Measurements from ENCODE around the gene GALNTL6.

Gene GALNTL6

DNA sequence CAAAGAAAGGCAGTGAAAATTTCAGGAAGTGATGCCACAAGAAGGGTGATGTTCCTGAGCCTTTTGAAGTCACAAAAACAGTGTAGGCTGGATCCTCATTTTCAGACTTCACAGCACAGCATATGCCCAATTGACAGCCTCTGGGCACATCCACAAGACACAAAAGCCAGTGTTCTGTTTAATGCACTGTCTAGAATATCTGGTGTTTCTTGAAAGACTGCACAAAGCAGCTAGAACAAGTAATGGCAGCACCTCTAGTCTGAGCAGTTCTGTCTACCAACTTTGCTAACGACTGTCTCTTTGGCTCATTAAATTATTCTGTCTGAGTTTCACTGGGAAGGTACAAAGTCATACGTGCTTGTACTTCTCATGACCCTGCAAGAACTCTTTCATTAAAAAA lies 938.3 kb downstream of the GALNTL6 start:
- TF ChIP-seq, protein P1, sequence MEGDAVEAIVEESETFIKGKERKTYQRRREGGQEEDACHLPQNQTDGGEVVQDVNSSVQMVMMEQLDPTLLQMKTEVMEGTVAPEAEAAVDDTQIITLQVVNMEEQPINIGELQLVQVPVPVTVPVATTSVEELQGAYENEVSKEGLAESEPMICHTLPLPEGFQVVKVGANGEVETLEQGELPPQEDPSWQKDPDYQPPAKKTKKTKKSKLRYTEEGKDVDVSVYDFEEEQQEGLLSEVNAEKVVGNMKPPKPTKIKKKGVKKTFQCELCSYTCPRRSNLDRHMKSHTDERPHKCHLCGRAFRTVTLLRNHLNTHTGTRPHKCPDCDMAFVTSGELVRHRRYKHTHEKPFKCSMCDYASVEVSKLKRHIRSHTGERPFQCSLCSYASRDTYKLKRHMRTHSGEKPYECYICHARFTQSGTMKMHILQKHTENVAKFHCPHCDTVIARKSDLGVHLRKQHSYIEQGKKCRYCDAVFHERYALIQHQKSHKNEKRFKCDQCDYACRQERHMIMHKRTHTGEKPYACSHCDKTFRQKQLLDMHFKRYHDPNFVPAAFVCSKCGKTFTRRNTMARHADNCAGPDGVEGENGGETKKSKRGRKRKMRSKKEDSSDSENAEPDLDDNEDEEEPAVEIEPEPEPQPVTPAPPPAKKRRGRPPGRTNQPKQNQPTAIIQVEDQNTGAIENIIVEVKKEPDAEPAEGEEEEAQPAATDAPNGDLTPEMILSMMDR (conservative IDR thresholded peaks at IDR 0.05; ENCODE audit: low read depth, low read length), result no peak
- DNase-seq (ENCODE audit: low read depth), result no peak
- no peak overlapping the region for H3K4me3 ChIP-seq (ENCODE audit: low read length)

DNA sequence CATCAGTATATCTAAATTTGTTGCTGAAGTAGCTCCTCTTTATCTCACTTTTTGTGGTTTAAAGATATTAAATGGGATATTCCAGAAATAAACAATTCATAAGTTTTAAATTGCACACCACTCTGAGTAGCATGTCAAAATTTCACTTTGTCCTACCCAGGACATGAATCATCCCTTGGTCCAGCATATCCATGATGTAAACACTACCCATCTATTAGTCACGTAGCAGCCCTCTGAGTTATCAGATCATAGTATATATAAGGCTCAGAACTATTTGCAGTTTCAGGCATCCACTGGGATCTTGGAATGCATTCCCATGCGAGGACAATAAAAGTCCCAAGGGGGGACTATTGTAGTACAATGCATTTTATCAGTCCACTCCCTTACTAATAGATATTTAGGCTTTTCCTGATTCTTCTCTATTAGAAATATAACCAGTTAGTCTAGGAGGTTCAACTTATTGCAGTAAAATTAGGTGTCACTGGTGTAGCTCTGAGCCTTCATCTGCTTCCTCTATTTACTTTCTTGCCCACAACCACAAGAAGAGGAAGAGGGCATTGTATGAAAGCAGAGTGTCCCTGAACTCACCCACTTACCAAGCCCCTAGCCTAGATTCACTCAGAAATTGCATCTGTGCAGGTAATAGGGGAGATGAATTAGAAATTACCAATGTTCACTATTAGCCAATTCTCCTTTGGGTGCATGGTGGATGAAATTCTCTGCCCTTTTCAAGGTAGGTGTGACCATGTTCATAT lies 945.6 kb downstream of the GALNTL6 start:
- TF ChIP-seq, protein P1 (conservative IDR thresholded peaks at IDR 0.05; ENCODE audit: low read depth, low read length), result no peak
- H3K4me3 ChIP-seq (ENCODE audit: low read length), result no peak overlapping the region
- DNase-seq (ENCODE audit: low read depth), result no peak

DNA sequence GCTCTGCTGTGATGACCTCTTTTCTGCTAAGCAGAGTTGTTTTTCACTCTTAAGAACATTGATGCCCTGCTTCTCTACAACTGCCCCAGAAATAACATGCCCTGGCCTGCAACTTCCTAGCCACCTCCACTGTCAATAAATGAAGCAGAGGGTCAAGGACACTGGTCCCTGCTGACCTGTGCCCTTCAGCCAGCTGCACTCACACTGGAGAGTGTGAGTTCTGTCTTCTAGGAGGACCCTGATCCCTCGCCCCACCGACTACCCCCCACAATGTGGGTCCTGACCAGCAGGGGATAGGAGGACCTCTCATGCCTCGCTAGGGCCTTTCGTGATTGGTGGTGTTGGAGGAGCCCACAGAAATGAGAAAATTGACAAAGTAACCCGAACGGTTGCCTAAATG lies 947.3 kb downstream of the GALNTL6 start:
- TF ChIP-seq, protein P1 (conservative IDR thresholded peaks at IDR 0.05; ENCODE audit: low read depth, low read length), result no peak
- DNase-seq (ENCODE audit: low read depth), result no peak
- H3K4me3 ChIP-seq (ENCODE audit: low read length), result no peak overlapping the region

DNA sequence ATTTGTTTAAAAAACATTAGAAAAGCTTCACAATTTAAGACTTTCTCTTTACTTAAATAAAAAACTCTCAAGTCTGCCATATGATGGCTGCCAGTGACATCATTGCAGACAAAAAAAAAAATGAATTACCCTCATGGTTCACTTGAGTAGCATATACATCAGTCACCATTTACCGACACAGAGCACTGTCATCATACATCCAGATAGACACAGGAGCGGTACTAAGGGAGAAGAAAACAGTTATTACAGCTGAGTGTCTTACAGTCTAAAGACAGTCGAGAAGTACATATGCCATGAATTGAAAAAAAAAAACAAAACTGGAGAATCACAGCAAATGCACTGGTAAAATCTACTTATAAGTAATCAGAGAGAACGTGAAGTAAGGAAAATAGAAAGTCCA lies 949.7 kb downstream of the GALNTL6 start:
- H3K4me3 ChIP-seq (ENCODE audit: low read length), result no peak overlapping the region
- no peak for DNase-seq (ENCODE audit: low read depth)
- TF ChIP-seq, protein P1 (conservative IDR thresholded peaks at IDR 0.05; ENCODE audit: low read depth, low read length), result no peak

DNA sequence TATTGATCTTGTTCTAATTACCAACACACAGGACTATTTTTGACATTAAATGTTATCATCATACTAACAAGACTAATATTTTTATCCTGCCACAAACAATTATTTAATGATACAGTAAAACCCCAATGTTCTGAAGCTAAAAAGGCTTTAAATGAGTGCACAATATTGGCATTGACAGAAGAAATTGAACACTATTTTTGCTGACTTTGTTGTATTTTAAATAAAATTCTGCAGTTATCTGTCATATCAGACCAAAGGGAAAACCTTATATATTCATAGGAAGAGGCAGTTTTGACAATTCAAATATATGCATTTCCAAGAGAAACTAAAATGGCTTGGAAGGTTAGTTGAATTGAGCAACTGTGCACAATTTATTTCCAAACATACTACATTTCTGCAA lies 957.6 kb downstream of the GALNTL6 start:
- no peak overlapping the region for H3K4me3 ChIP-seq (ENCODE audit: low read length)
- TF ChIP-seq, protein P1 (conservative IDR thresholded peaks at IDR 0.05; ENCODE audit: low read depth, low read length), result no peak
- no peak for DNase-seq (ENCODE audit: low read depth)

DNA sequence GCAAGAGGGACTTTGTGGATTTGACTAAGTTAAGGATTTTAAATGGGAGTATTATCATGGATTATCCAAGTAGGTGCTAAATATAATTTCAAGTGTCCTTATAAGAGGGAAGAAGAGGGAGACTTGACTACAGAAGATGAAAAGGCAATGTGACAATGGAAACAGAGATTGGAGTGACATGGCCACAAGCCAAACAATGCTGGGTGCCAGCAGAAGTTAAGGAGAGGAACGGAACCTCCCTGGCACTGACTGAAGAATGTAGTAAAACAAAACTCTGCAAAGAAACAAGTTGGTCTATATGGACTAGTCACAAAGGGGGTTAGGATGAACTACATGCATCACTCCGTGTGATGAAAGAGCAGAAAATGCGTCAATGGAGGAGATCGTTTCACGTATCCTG lies 959.6 kb downstream of the GALNTL6 start:
- H3K4me3 ChIP-seq (ENCODE audit: low read length), result no peak overlapping the region
- TF ChIP-seq, protein P1 (conservative IDR thresholded peaks at IDR 0.05; ENCODE audit: low read depth, low read length), result no peak
- DNase-seq (ENCODE audit: low read depth), result no peak

DNA sequence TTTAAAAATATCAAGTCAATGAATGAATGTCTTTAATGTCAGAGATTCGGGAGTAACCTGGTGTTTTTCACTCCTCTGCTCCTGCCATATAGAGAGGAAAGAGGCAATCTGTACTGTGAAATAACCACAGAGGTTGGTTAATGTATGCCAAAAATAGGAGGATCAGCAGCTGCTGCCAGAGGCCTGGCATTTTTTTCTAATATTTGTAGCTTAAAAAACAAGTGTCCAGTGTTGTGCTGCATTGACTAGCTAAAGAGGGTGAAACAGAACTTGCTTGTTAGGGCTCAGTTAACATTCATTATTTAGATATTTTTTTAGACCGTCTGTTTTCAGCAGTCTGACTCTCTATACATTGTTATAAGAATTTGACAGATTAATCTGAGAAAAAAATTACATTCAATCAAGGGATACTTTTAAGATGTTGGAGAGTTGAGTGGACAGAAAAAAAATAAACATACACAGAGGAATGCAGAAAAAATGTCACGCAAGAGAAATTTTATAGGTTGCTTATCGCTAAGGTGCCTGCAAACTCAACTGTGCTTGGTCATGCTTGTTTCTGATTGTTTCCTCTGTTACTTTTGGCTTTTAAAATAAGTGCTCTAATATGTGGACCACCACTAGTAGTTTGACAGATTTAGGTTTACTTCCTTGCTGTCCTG lies 963.1 kb downstream of the GALNTL6 start:
- DNase-seq (ENCODE audit: low read depth), result no peak
- TF ChIP-seq, protein P1 (conservative IDR thresholded peaks at IDR 0.05; ENCODE audit: low read depth, low read length), result no peak
- no peak overlapping the region for H3K4me3 ChIP-seq (ENCODE audit: low read length)
